GM12878 (cell line): ENCODE measurements around the gene TAF4. TPM values are rescaled to one million over a fixed set of nuclear protein-coding genes. Genes with fewer than 3 reads are reported as not detected.

ENCODE experiments used
- ATAC-seq: fragments of 200-7000 bp; cut with Tn5 transposase; 3 replicates; pipeline ENCODE4 v1.9.1; 2020; ENCODE audit warnings: mild to moderate bottlenecking, moderate library complexity
- BruUV-seq: library from RNA; stranded (reverse); fragments of 400-500 nt; replicated peaks from 2 replicates; lab custom pipeline; 2021; lab: Mats Ljungman, UMichigan
- CTCF ChIA-PET: fragments of 300-600 bp; sonication (Branson Sonifier 250); formaldehyde crosslinking; extraction: SDS; loops from one replicate; lab custom pipeline; 2021; ENCODE audit warnings: inconsistent platforms; lab: Yijun Ruan, JAX
- POLR2A ChIA-PET: fragments of 350-600 bp; formaldehyde crosslinking; extraction: SDS; loops from one replicate; lab custom pipeline; 2021; ENCODE audit warnings: inconsistent platforms; lab: Charles Lee
- RAD21 ChIA-PET: fragments of 300-600 bp; sonication (Branson Sonifier 250); formaldehyde crosslinking; loops from one replicate; lab custom pipeline; 2023; ENCODE audit warnings: antibody characterized with exemption; ENCODE audit not compliant: unreplicated experiment; lab: Charles Lee
- SMC1A ChIA-PET: fragments of 300-600 bp; sonication (Branson Sonifier 250); formaldehyde crosslinking; loops from one replicate; lab custom pipeline; 2023; ENCODE audit not compliant: unreplicated experiment, uncharacterized antibody; lab: Charles Lee
- DNase-seq: peaks from one replicate; pipeline ENCODE4 v3.0.0-alpha.2; 2011; ENCODE audit warnings: low read depth, low spot score
- FAIRE-seq: peaks from 3 replicates; lab custom pipeline; 2011; peaks lifted over from hg19 to GRCh38; lab: Jason Lieb, UNC
- H2AFZ ChIP-seq: 2 replicates; pipeline ENCODE4 v1.6.0; 2011; ENCODE audit warnings: low read depth, low read length, control low read depth; ENCODE audit not compliant: control insufficient read depth
- H3K27ac ChIP-seq: 2 replicates; pipeline ENCODE4 v1.5.1; 2011; ENCODE audit warnings: control low read depth; ENCODE audit not compliant: control insufficient read depth, insufficient read depth
- H3K27me3 ChIP-seq, 2 experiments: replicated peaks in 1 of 2; 2 replicates each; pipeline versions ENCODE4 v1.6.0 to v1.6.1; 2011; ENCODE audit warnings: low read length in 1 of 2; ENCODE audit not compliant: control insufficient read depth in 2 of 2, insufficient read depth in 2 of 2
- H3K36me3 ChIP-seq, 2 experiments: 2 replicates each; pipeline ENCODE4 v1.5.1; 2011; ENCODE audit warnings: low read length in 1 of 2; ENCODE audit not compliant: control insufficient read depth in 2 of 2, insufficient read depth in 2 of 2
- H3K4me1 ChIP-seq: 2 replicates; pipeline ENCODE4 v1.6.1; 2011; ENCODE audit warnings: mild to moderate bottlenecking, low read length, moderate library complexity, mixed read lengths; ENCODE audit not compliant: control insufficient read depth, insufficient read depth
- H3K4me2 ChIP-seq: 2 replicates; pipeline ENCODE4 v1.6.0; 2011; ENCODE audit warnings: control low read depth; ENCODE audit not compliant: control insufficient read depth, insufficient read depth
- H3K4me3 ChIP-seq: fragments of 200-600 bp; sonication (generic); 2 replicates; pipeline ENCODE4 v1.5.1; 2016
- H3K79me2 ChIP-seq: 2 replicates; pipeline ENCODE4 v1.6.0; 2011; ENCODE audit warnings: low read length; ENCODE audit not compliant: control insufficient read depth, insufficient read depth
- H3K9ac ChIP-seq: 2 replicates; pipeline ENCODE4 v1.8.0; 2011; ENCODE audit warnings: low read length, control low read depth, mixed read lengths; ENCODE audit not compliant: control insufficient read depth, insufficient read depth
- H3K9me3 ChIP-seq: replicated peaks from 3 replicates; pipeline ENCODE4 v1.5.1; 2011; ENCODE audit warnings: mild to moderate bottlenecking, low read length; ENCODE audit not compliant: control insufficient read depth, insufficient read depth
- H4K20me1 ChIP-seq: 2 replicates; pipeline ENCODE4 v1.6.0; 2011; ENCODE audit not compliant: control insufficient read depth, insufficient read depth
- CHD1 ChIP-seq: IDR thresholded peaks from 2 replicates; pipeline ENCODE4 v1.6.1; 2012; ENCODE audit warnings: low read depth, low read length, improper control_type of control experiment
- FOS ChIP-seq: IDR thresholded peaks from 3 replicates; pipeline ENCODE4 v1.6.1; 2011; ENCODE audit warnings: borderline replicate concordance; ENCODE audit not compliant: insufficient read length; ENCODE audit errors: extremely low read depth
- GABPA ChIP-seq: IDR thresholded peaks from 2 replicates; pipeline ENCODE4 v1.6.1; 2014; ENCODE audit warnings: antibody characterized with exemption, low read depth, mild to moderate bottlenecking, inconsistent platforms
- GATAD2B ChIP-seq: fragments of 450-650 bp; conservative IDR thresholded peaks from 2 replicates; pipeline ENCODE4 v1.6.1; 2017; ENCODE audit warnings: low read depth, mild to moderate bottlenecking, moderate library complexity
- HDAC2 ChIP-seq: fragments of 200-600 bp; sonication (generic); IDR thresholded peaks from 2 replicates; pipeline ENCODE4 v1.6.1; 2017
- SP1 ChIP-seq: IDR thresholded peaks from one replicate; pipeline ENCODE4 v1.6.1; 2011; ENCODE audit warnings: low read depth, low read length
- STAT1 ChIP-seq: fragments of 450-650 bp; conservative IDR thresholded peaks from 2 replicates; pipeline ENCODE4 v1.6.1; 2014; ENCODE audit warnings: antibody characterized with exemption, mild to moderate bottlenecking
- WGBS: methylation state at CpG from one replicate; pipeline ENCODE4 v1.1.6; 2016; ENCODE audit warnings: low lambda C conversion rate; ENCODE audit not compliant: insufficient replicate concordance, insufficient coverage; ENCODE audit errors: missing lambda C conversion rate; 5-methylcytosine and 5-hydroxymethylcytosine counted together
- in situ Hi-C: fragments of 300-500 bp; cut with MboI; formaldehyde crosslinking; loops from 9 replicates; pipeline ENCODE4 v1.14.3; 2018; ENCODE audit warnings: mixed read lengths
- intact Hi-C: fragments of 100-400 bp; cut with micrococcal nuclease; formaldehyde crosslinking; loops from one replicate; pipeline ENCODE4 v1.14.2; 2022; ENCODE audit not compliant: unreplicated experiment
- polyA plus RNA-seq, 11 experiments: library from polyadenylated mRNA; depleted of rRNA in 4 of 11; unstranded in 6 of 11; stranded (reverse) in 5 of 11; fragments of >200 nt; fragmentation: Nextera tagmentation in 4 of 11; fragmentation: Illumina TruSeq in 1 of 11; extraction: Ambion mirVana in 4 of 11; extraction: Trizol in 1 of 11; gene quantifications; 1 replicate in 1 of 11; 2 replicates in 10 of 11; pipeline versions ENCODE4 v1.2.1 to v1.2.3, GENCODE V29; 2011 to 2016; ENCODE audit warnings: inconsistent platforms in 2 of 11, missing spikeins in 2 of 11, low read depth in 1 of 11
- total RNA-seq, 4 experiments: library from RNA; depleted of rRNA in 3 of 4; stranded (reverse); fragments of >200 nt in 3 of 4; fragmentation: Illumina TruSeq in 1 of 4; extraction: Trizol in 1 of 4; gene quantifications; 2 replicates each; pipeline versions ENCODE4 v1.2.1 to v1.2.3, GENCODE V29; 2013 to 2021

The TAF4 gene
- total and polyA plus RNA-seq, 10 of the 15 experiments (the other 5 are each of a cell fraction or from before 2014, with no cell fraction given): 0.39 to 16.9 (median 3.4) TPM

GRCh38 chr20:61953037-61954021 is 112.4 kb downstream of the TAF4 start:
- H3K9ac ChIP-seq: no peak overlapping the region
- no peaks in the 10 kb centered on the region for H3K9me3 ChIP-seq
- H3K4me1 ChIP-seq: no peaks in the 10 kb centered on the region
- no peaks in the 10 kb centered on the region for H4K20me1 ChIP-seq
- H3K27ac ChIP-seq: no peak overlapping the region
- no peaks in the 10 kb centered on the region for H3K79me2 ChIP-seq
- no peak overlapping the region for H3K4me3 ChIP-seq
- WGBS: 49% methylated on average over 20 of the region's 20 CpGs
- ChIA-PET SMC1A (no interaction called here), POLR2A (no interaction called here), RAD21 (no interaction called here), CTCF (no interaction called here)
- no peaks in the 10 kb centered on the region for H3K36me3 ChIP-seq
- intact Hi-C loops: no loop called here
- TF ChIP-seq STAT1: no peak
- TF ChIP-seq HDAC2: no peak
- TF ChIP-seq GABPA: no peak
- TF ChIP-seq GATAD2B: no peak
- TF ChIP-seq CHD1: no peak
- no peak for TF ChIP-seq FOS
- no peak for TF ChIP-seq SP1
- no peak overlapping the region for H3K4me2 ChIP-seq
- DNase-seq (no peak), ATAC-seq (no peak), FAIRE-seq (no peak)
- BruUV-seq: no TSS peak
- in situ Hi-C loops: no loop called here
- no peaks in the 10 kb centered on the region for H3K27me3 ChIP-seq
- no peak overlapping the region for H2AFZ ChIP-seq
